Mesenchymal stem cell (in vitro differentiated cells and primary cell): ENCODE results near the gene IGFL1.
A peak's percentile ranks its signal among the peaks of the same experiment; 100 is the strongest.
"Not testable (repeated sequence)": the region's sequence is repeated elsewhere in the genome, so short reads cannot be mapped to it uniquely, and the experiment has no call there.

Source experiments
- DNase-seq: peaks from one replicate; pipeline ENCODE4 v3.0.0-alpha.2; 2013
- H2AFZ ChIP-seq: one replicate; pipeline ENCODE4 v1.6.1; 2013; ENCODE audit warnings: low read depth, mild to moderate bottlenecking, control low read depth, inconsistent platforms, low read length, moderate library complexity
- H2AK5ac ChIP-seq: 2 replicates; pipeline ENCODE4 v1.6.1; 2013; ENCODE audit warnings: low read length, moderate library complexity, mild to moderate bottlenecking, inconsistent platforms; ENCODE audit not compliant: severe bottlenecking
- H2BK120ac ChIP-seq: one replicate; pipeline ENCODE4 v1.6.1; 2013; ENCODE audit warnings: low read depth, mild to moderate bottlenecking, inconsistent platforms, low read length, moderate library complexity
- H2BK12ac ChIP-seq, 2 experiments: one replicate each; pipeline ENCODE4 v1.6.1; 2013; ENCODE audit warnings: inconsistent platforms in 2 of 2, low read length in 2 of 2, mild to moderate bottlenecking in 2 of 2, moderate library complexity in 2 of 2, control low read depth in 1 of 2
- H2BK15ac ChIP-seq: one replicate; pipeline ENCODE4 v1.6.1; 2013; ENCODE audit warnings: mild to moderate bottlenecking, low read depth, inconsistent platforms; ENCODE audit not compliant: poor library complexity, severe bottlenecking
- H2BK5ac ChIP-seq: 2 replicates; pipeline ENCODE4 v1.6.1; 2013; ENCODE audit warnings: low read depth, mild to moderate bottlenecking, low read length, control low read depth, inconsistent platforms; ENCODE audit not compliant: poor library complexity, severe bottlenecking
- H3K14ac ChIP-seq, 2 experiments: one replicate each; pipeline ENCODE4 v1.6.1; 2013; ENCODE audit warnings: inconsistent platforms in 2 of 2, low read length in 2 of 2, control low read depth in 1 of 2, mild to moderate bottlenecking in 1 of 2, moderate library complexity in 1 of 2
- H3K18ac ChIP-seq, 2 experiments: one replicate each; pipeline ENCODE4 v1.6.1; 2013; ENCODE audit warnings: inconsistent platforms in 2 of 2, low read length in 2 of 2, control low read depth in 1 of 2, low read depth in 1 of 2, mild to moderate bottlenecking in 1 of 2
- H3K23ac ChIP-seq, 2 experiments: one replicate each; pipeline ENCODE4 v1.6.1; 2013; ENCODE audit warnings: inconsistent platforms in 2 of 2, low read length in 2 of 2, mild to moderate bottlenecking in 2 of 2, moderate library complexity in 2 of 2, control low read depth in 1 of 2
- H3K27ac ChIP-seq: 2 replicates; pipeline ENCODE4 v1.5.1; 2013; ENCODE audit warnings: mild to moderate bottlenecking, moderate library complexity, low read length, control low read depth, inconsistent platforms; ENCODE audit not compliant: poor library complexity, severe bottlenecking
- H3K27me3 ChIP-seq, 2 experiments: 2 replicates each; pipeline versions ENCODE4 v1.6.1 to v1.7.0; 2013; ENCODE audit warnings: low read length in 2 of 2, mild to moderate bottlenecking in 2 of 2, moderate library complexity in 2 of 2, control low read depth in 1 of 2, inconsistent platforms in 1 of 2; ENCODE audit not compliant: control insufficient read depth in 1 of 2, insufficient read depth in 1 of 2
- H3K36me3 ChIP-seq, 2 experiments: 2 replicates each; pipeline versions ENCODE4 v1.6.1 to v1.7.0; 2013; ENCODE audit warnings: low read length in 2 of 2, control low read depth in 1 of 2, inconsistent platforms in 1 of 2, low read depth in 1 of 2, mild to moderate bottlenecking in 1 of 2; ENCODE audit not compliant: insufficient read depth in 2 of 2, control insufficient read depth in 1 of 2
- H3K4ac ChIP-seq, 2 experiments: one replicate each; pipeline ENCODE4 v1.6.1; 2013; ENCODE audit warnings: inconsistent platforms in 2 of 2, low read length in 2 of 2, mild to moderate bottlenecking in 2 of 2, moderate library complexity in 2 of 2, control low read depth in 1 of 2, low read depth in 1 of 2
- H3K4me1 ChIP-seq: 2 replicates; pipeline ENCODE4 v1.6.1; 2013; ENCODE audit warnings: low read depth, low read length, control low read depth; ENCODE audit not compliant: control insufficient read depth, insufficient read depth
- H3K4me2 ChIP-seq: 2 replicates; pipeline ENCODE4 v1.6.1; 2013; ENCODE audit warnings: low read length, mild to moderate bottlenecking, inconsistent platforms; ENCODE audit not compliant: poor library complexity, severe bottlenecking
- H3K4me3 ChIP-seq, 2 experiments: 2 replicates each; pipeline versions ENCODE4 v1.5.1 to v1.7.0; 2013; ENCODE audit warnings: low read length in 2 of 2, mild to moderate bottlenecking in 2 of 2, control low read depth in 1 of 2, low read depth in 1 of 2; ENCODE audit not compliant: insufficient read depth in 1 of 2
- H3K79me1 ChIP-seq: replicated peaks from 2 replicates; pipeline ENCODE4 v1.6.1; 2013; ENCODE audit warnings: mild to moderate bottlenecking, control low read depth, low read length, inconsistent platforms; ENCODE audit not compliant: poor library complexity, severe bottlenecking
- H3K9ac ChIP-seq: 2 replicates; pipeline ENCODE4 v1.7.0; 2013; ENCODE audit warnings: mild to moderate bottlenecking, low read length, moderate library complexity
- H3K9me3 ChIP-seq: 2 replicates; pipeline ENCODE4 v1.7.0; 2013; ENCODE audit warnings: mild to moderate bottlenecking, low read length; ENCODE audit not compliant: control insufficient read depth
- H4K8ac ChIP-seq: one replicate; pipeline ENCODE4 v1.6.1; 2013; ENCODE audit warnings: inconsistent platforms, mild to moderate bottlenecking, low read length, moderate library complexity
- H4K91ac ChIP-seq: one replicate; pipeline ENCODE4 v1.6.1; 2013; ENCODE audit warnings: mild to moderate bottlenecking, low read length, inconsistent platforms
- WGBS: methylation state at CpG from one replicate; pipeline ENCODE4 v1.1.7; 2013; ENCODE audit warnings: mixed read lengths; 5-methylcytosine and 5-hydroxymethylcytosine counted together

Gene IGFL1

GRCh38 chr19:46232029-46232428, 2.5 kb downstream of the IGFL1 start:
- H3K4me3 ChIP-seq, result no peak overlapping the region
- no peak overlapping the region for H2BK15ac ChIP-seq
- no peak overlapping the region for H2BK12ac ChIP-seq
- no peak overlapping the region for H3K27ac ChIP-seq
- DNase-seq, result no peak
- no peak overlapping the region for H3K9ac ChIP-seq
- H2BK5ac ChIP-seq, result no peak overlapping the region
- no peak overlapping the region for H4K91ac ChIP-seq
- no peak overlapping the region for H4K8ac ChIP-seq
- no peak overlapping the region for H2AFZ ChIP-seq
- H3K23ac ChIP-seq, result no peak overlapping the region
- H3K79me1 ChIP-seq, result no peaks in the 10 kb centered on the region
- 80% methylated on average over 9 of the region's 10 CpGs for WGBS
- no peak overlapping the region for H3K4me2 ChIP-seq
- no peaks in the 10 kb centered on the region for H3K9me3 ChIP-seq
- H3K18ac ChIP-seq, result no peak overlapping the region
- no peaks in the 10 kb centered on the region for H3K36me3 ChIP-seq
- H3K4me1 ChIP-seq, result no peaks in the 10 kb centered on the region
- no peak overlapping the region for H2BK120ac ChIP-seq
- H3K14ac ChIP-seq, result no peak overlapping the region
- no peak overlapping the region for H2AK5ac ChIP-seq
- peaks cover 67 to 75% of the 10 kb centered on the region in 2 experiments for H3K27me3 ChIP-seq
- H3K4ac ChIP-seq, result no peak overlapping the region

- Histone ChIP-seq H3K9me3 (no peaks in the 10 kb centered on the region), H3K79me1 (no peaks in the 10 kb centered on the region), H3K4me2 (no peak overlapping the region), H3K18ac (no peak overlapping the region), H3K9ac (no peak overlapping the region), H3K4me3 (peak overlapping the region in 1 of 2 experiments; percentile 18), H2BK15ac (no peak overlapping the region), H2AFZ (no peak overlapping the region), H4K8ac (no peak overlapping the region), H3K4ac (no peak overlapping the region), H3K36me3 (no peaks in the 10 kb centered on the region), H2AK5ac (no peak overlapping the region), H3K27ac (no peak overlapping the region), H2BK5ac (no peak overlapping the region), H3K23ac (no peak overlapping the region), H3K4me1 (no peaks in the 10 kb centered on the region), H3K27me3 (peaks cover 63 to 75% of the 10 kb centered on the region in 2 experiments), H2BK12ac (no peak overlapping the region), H3K14ac (no peak overlapping the region), H4K91ac (no peak overlapping the region), H2BK120ac (no peak overlapping the region)
- WGBS, result 86% methylated on average over 11 of the region's 11 CpGs
- no peak for DNase-seq
Observed at GRCh38 chr19:46232468-46232867, 2.9 kb downstream of the IGFL1 start.

GRCh38 chr19:46232938-46233621, 3.5 kb downstream of the IGFL1 start:
- Histone ChIP-seq H4K8ac (no peak overlapping the region), H3K18ac (no peak overlapping the region), H3K27me3 (peaks cover 61 to 76% of the 10 kb centered on the region in 2 experiments), H3K9ac (no peak overlapping the region), H2BK5ac (no peak overlapping the region), H3K4ac (no peak overlapping the region), H2BK12ac (no peak overlapping the region), H3K4me2 (no peak overlapping the region), H3K27ac (no peak overlapping the region), H3K9me3 (no peaks in the 10 kb centered on the region), H2BK15ac (no peak overlapping the region), H2AK5ac (no peak overlapping the region), H3K4me3 (no peak overlapping the region), H4K91ac (no peak overlapping the region), H3K23ac (no peak overlapping the region), H3K36me3 (no peaks in the 10 kb centered on the region), H2AFZ (no peak overlapping the region), H3K4me1 (no peaks in the 10 kb centered on the region), H3K79me1 (no peaks in the 10 kb centered on the region), H3K14ac (no peak overlapping the region), H2BK120ac (no peak overlapping the region)
- DNase-seq, result no peak
- 90% methylated on average over 19 of the region's 20 CpGs for WGBS

DNA sequence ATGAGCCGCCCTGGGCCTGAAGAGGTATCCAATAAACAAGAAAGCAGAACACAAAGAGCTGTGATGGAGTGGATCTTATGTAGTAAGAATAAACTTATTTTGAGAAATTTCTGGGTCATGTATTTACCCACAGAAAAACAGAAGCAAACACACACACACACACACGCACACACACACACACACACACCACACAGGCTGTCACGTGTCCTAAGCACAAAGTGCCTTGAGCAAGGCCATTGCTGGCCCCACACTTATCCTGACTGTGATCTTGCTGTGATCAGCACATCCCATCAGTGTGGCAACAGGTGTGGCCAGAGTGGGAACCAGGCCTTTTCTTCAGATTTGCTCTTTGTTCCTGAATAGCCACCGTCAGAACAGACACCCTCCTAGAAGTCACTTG, 4.3 kb downstream of the IGFL1 start:
- not testable (repeated sequence) for H3K4me3 ChIP-seq, H4K8ac ChIP-seq, H2AK5ac ChIP-seq, H3K4ac ChIP-seq, H3K9me3 ChIP-seq, H3K23ac ChIP-seq, H3K27ac ChIP-seq, H3K18ac ChIP-seq, H3K4me2 ChIP-seq, H2BK120ac ChIP-seq, H3K14ac ChIP-seq, H4K91ac ChIP-seq, H3K79me1 ChIP-seq, H2AFZ ChIP-seq, H3K4me1 ChIP-seq, H2BK12ac ChIP-seq, H2BK15ac ChIP-seq, H3K9ac ChIP-seq, DNase-seq, H3K36me3 ChIP-seq, H2BK5ac ChIP-seq
- peaks cover 59 to 77% of the 10 kb centered on the region in 2 experiments for H3K27me3 ChIP-seq
- 83% methylated on average over 2 of the region's 4 CpGs for WGBS
